Measurements from ENCODE around the gene PIAS2. TPM values are rescaled to one million over a fixed set of nuclear protein-coding genes. Genes with fewer than 3 reads are reported as not detected.

The PIAS2 gene
- total and polyA plus RNA-seq, 2 experiments from 2014 or later: 30.3 to 54.2 TPM

DNA sequence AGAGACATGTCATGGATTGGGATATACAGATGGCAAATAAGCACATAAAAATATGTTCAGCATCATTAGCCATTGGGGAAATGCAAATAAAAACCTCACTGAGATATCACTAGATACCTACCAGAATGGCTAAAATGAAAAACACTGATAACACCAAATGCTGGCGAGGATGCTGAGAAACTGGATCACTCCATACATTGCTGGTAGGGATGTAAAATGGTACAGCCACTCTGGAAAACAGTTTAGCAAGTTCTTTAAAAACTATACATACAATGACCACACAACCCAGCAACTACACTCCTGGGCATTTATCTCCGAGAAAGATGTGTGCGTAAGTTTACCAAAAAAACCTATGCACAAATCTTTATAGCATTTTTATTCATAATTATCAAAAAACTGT, 13.9 kb downstream of the PIAS2 start (continued):
- TF ChIP-seq, protein P1, sequence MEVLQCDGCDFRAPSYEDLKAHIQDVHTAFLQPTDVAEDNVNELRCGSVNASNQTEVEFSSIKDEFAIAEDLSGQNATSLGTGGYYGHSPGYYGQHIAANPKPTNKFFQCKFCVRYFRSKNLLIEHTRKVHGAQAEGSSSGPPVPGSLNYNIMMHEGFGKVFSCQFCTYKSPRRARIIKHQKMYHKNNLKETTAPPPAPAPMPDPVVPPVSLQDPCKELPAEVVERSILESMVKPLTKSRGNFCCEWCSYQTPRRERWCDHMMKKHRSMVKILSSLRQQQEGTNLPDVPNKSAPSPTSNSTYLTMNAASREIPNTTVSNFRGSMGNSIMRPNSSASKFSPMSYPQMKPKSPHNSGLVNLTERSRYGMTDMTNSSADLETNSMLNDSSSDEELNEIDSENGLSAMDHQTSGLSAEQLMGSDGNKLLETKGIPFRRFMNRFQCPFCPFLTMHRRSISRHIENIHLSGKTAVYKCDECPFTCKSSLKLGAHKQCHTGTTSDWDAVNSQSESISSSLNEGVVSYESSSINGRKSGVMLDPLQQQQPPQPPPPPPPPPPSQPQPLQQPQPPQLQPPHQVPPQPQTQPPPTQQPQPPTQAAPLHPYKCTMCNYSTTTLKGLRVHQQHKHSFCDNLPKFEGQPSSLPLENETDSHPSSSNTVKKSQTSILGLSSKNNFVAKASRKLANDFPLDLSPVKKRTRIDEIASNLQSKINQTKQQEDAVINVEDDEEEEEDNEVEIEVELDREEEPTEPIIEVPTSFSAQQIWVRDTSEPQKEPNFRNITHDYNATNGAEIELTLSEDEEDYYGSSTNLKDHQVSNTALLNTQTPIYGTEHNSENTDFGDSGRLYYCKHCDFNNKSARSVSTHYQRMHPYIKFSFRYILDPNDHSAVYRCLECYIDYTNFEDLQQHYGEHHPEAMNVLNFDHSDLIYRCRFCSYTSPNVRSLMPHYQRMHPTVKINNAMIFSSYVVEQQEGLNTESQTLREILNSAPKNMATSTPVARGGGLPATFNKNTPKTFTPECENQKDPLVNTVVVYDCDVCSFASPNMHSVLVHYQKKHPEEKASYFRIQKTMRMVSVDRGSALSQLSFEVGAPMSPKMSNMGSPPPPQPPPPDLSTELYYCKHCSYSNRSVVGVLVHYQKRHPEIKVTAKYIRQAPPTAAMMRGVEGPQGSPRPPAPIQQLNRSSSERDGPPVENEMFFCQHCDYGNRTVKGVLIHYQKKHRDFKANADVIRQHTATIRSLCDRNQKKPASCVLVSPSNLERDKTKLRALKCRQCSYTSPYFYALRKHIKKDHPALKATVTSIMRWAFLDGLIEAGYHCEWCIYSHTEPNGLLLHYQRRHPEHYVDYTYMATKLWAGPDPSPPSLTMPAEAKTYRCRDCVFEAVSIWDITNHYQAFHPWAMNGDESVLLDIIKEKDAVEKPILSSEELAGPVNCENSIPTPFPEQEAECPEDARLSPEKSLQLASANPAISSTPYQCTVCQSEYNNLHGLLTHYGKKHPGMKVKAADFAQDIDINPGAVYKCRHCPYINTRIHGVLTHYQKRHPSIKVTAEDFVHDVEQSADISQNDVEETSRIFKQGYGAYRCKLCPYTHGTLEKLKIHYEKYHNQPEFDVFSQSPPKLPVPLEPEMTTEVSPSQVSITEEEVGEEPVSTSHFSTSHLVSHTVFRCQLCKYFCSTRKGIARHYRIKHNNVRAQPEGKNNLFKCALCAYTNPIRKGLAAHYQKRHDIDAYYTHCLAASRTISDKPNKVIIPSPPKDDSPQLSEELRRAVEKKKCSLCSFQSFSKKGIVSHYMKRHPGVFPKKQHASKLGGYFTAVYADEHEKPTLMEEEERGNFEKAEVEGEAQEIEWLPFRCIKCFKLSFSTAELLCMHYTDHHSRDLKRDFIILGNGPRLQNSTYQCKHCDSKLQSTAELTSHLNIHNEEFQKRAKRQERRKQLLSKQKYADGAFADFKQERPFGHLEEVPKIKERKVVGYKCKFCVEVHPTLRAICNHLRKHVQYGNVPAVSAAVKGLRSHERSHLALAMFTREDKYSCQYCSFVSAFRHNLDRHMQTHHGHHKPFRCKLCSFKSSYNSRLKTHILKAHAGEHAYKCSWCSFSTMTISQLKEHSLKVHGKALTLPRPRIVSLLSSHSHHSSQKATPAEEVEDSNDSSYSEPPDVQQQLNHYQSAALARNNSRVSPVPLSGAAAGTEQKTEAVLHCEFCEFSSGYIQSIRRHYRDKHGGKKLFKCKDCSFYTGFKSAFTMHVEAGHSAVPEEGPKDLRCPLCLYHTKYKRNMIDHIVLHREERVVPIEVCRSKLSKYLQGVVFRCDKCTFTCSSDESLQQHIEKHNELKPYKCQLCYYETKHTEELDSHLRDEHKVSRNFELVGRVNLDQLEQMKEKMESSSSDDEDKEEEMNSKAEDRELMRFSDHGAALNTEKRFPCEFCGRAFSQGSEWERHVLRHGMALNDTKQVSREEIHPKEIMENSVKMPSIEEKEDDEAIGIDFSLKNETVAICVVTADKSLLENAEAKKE (CRISPR knock-in tag; IDR thresholded peaks at IDR 0.05): no peak
- TF ChIP-seq, protein P2, sequence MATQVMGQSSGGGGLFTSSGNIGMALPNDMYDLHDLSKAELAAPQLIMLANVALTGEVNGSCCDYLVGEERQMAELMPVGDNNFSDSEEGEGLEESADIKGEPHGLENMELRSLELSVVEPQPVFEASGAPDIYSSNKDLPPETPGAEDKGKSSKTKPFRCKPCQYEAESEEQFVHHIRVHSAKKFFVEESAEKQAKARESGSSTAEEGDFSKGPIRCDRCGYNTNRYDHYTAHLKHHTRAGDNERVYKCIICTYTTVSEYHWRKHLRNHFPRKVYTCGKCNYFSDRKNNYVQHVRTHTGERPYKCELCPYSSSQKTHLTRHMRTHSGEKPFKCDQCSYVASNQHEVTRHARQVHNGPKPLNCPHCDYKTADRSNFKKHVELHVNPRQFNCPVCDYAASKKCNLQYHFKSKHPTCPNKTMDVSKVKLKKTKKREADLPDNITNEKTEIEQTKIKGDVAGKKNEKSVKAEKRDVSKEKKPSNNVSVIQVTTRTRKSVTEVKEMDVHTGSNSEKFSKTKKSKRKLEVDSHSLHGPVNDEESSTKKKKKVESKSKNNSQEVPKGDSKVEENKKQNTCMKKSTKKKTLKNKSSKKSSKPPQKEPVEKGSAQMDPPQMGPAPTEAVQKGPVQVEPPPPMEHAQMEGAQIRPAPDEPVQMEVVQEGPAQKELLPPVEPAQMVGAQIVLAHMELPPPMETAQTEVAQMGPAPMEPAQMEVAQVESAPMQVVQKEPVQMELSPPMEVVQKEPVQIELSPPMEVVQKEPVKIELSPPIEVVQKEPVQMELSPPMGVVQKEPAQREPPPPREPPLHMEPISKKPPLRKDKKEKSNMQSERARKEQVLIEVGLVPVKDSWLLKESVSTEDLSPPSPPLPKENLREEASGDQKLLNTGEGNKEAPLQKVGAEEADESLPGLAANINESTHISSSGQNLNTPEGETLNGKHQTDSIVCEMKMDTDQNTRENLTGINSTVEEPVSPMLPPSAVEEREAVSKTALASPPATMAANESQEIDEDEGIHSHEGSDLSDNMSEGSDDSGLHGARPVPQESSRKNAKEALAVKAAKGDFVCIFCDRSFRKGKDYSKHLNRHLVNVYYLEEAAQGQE (IDR thresholded peaks at IDR 0.05; ENCODE audit: unreplicated experiment): no peak
- no peak for TF ChIP-seq POLR2AphosphoS5 (IDR thresholded peaks at IDR 0.05; ENCODE audit: low read depth)
- TF ChIP-seq JUNB (IDR thresholded peaks at IDR 0.05; ENCODE audit: unreplicated experiment): no peak
- no peak for TF ChIP-seq STAT1 (IDR thresholded peaks at IDR 0.05; ENCODE audit: unreplicated experiment)
- no peak for TF ChIP-seq ZNF114 (CRISPR knock-in tag; IDR thresholded peaks at IDR 0.05)
- TF ChIP-seq, protein P3, sequence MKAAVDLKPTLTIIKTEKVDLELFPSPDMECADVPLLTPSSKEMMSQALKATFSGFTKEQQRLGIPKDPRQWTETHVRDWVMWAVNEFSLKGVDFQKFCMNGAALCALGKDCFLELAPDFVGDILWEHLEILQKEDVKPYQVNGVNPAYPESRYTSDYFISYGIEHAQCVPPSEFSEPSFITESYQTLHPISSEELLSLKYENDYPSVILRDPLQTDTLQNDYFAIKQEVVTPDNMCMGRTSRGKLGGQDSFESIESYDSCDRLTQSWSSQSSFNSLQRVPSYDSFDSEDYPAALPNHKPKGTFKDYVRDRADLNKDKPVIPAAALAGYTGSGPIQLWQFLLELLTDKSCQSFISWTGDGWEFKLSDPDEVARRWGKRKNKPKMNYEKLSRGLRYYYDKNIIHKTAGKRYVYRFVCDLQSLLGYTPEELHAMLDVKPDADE (IDR thresholded peaks at IDR 0.05): no peak
